Upper lobe of left lung (tissue), 4 donors: Measurements from ENCODE around the gene CD99L2.

Experiments used
- CTCF ChIP-seq, 6 experiments: fragments of 450-650 bp in 4 of 6; fragments of 200-600 bp in 2 of 6; sonication (generic) in 2 of 6; IDR thresholded peaks; one replicate each; pipeline ENCODE4 v1.5.1; 2016 to 2019; ENCODE audit warnings: antibody characterized with exemption in 6 of 6
- EP300 ChIP-seq, 4 donors: sonication (generic); formaldehyde crosslinking; IDR thresholded peaks; one replicate each; pipeline ENCODE4 v1.5.1; 2017; ENCODE audit warnings: antibody characterized with exemption in 4 of 4, control low read depth in 2 of 4

- no peak for TF ChIP-seq CTCF (IDR thresholded peaks at IDR 0.05)
- no peak for TF ChIP-seq EP300 (IDR thresholded peaks at IDR 0.05)
Measured at GRCh38 chrX:150805736-150806135, 92.7 kb downstream of the CD99L2 start.
